ENCODE measurements around the gene TMX4.

DNA sequence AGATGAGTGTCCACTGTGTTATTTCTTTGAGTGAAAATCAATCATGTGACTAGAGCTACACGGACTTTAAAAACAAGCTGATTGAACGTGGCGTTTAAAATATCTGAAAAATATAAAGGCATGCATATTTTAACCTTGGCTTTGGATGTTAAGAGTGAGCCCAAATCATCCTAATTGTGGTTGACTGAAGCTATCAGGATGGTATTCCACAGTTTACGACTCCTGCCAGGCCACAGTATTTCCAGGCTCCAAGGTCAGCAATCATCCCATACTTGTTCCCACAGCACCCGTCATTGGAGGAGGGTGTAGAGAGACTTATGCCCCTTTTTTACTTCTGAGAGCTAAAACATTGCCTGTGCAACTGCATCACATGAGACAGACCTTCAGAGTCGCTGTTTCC is 43.2 kb upstream of the TMX4 start:
- TF ChIP-seq POLR2AphosphoS5 (IDR thresholded peaks at IDR 0.05; ENCODE audit: low read depth, low read length): no peak
- TF ChIP-seq SPI1 (IDR thresholded peaks at IDR 0.05; ENCODE audit: low read depth, low read length): no peak
- TF ChIP-seq PAX5 (IDR thresholded peaks at IDR 0.05; ENCODE audit: insufficient read depth, low read length, severe bottlenecking): no peak
- TF ChIP-seq POLR2A (IDR thresholded peaks at IDR 0.05; ENCODE audit: low read depth, low read length): no peak
- no peak for TF ChIP-seq TAF1 (IDR thresholded peaks at IDR 0.05; ENCODE audit: low read depth, low read length)
